ENCODE measurements around the gene GALNT14. TPM values are rescaled to one million over a fixed set of nuclear protein-coding genes. Genes with fewer than 3 reads are reported as not detected.

The GALNT14 gene
- total RNA-seq, 1 donor from 2014 or later = 1.7 TPM

- TF ChIP-seq CTCF (IDR thresholded peaks at IDR 0.05; ENCODE audit: unreplicated experiment) = no peak
- H3K4me3 Mint-ChIP-seq = no peak overlapping the region
- H3K27me3 Mint-ChIP-seq (ENCODE audit: low read depth) = peaks cover 55% of the 10 kb centered on the region
- H3K27ac Mint-ChIP-seq = no peak overlapping the region
- H3K4me1 Mint-ChIP-seq = peaks cover 9% of the 10 kb centered on the region
- H3K9me3 Mint-ChIP-seq = no peaks in the 10 kb centered on the region
- DNase-seq (ENCODE audit: low spot score in 2 of 2, unreplicated experiment in 2 of 2) = no peak
- H3K36me3 Mint-ChIP-seq = no peaks in the 10 kb centered on the region
These were observed 254.4 kb downstream of the GALNT14 start for GRCh38 chr2:30883822-30884221.

- Mint-ChIP-seq H3K4me1 (peaks cover 8% of the 10 kb centered on the region), H3K27me3 (ENCODE audit: low read depth) (peaks cover 55% of the 10 kb centered on the region), H3K9me3 (no peaks in the 10 kb centered on the region), H3K27ac (no peak overlapping the region), H3K4me3 (no peak overlapping the region), H3K36me3 (no peaks in the 10 kb centered on the region)
- no peak for TF ChIP-seq CTCF (IDR thresholded peaks at IDR 0.05; ENCODE audit: unreplicated experiment)
- DNase-seq (ENCODE audit: low spot score in 2 of 2, unreplicated experiment in 2 of 2) = no peak
These were observed 255.1 kb downstream of the GALNT14 start for GRCh38 chr2:30883184-30883583.

GRCh38 chr2:30880516-30880915 is 257.7 kb downstream of the GALNT14 start:
- H3K9me3 Mint-ChIP-seq = peaks cover 12% of the 10 kb centered on the region
- H3K36me3 Mint-ChIP-seq = no peaks in the 10 kb centered on the region
- H3K27ac Mint-ChIP-seq = no peak overlapping the region
- H3K27me3 Mint-ChIP-seq (ENCODE audit: low read depth) = peaks cover 58% of the 10 kb centered on the region
- peaks cover 8% of the 10 kb centered on the region for H3K4me1 Mint-ChIP-seq
- no peak for TF ChIP-seq CTCF (IDR thresholded peaks at IDR 0.05; ENCODE audit: unreplicated experiment)
- DNase-seq (ENCODE audit: low spot score in 2 of 2, unreplicated experiment in 2 of 2) = no peak
- no peak overlapping the region for H3K4me3 Mint-ChIP-seq

- no peak for TF ChIP-seq CTCF (IDR thresholded peaks at IDR 0.05; ENCODE audit: unreplicated experiment)
- Mint-ChIP-seq H3K9me3 (peaks cover 32% of the 10 kb centered on the region), H3K4me1 (peaks cover 4% of the 10 kb centered on the region), H3K4me3 (no peak overlapping the region), H3K27ac (no peak overlapping the region), H3K27me3 (ENCODE audit: low read depth) (peaks cover 69% of the 10 kb centered on the region), H3K36me3 (no peaks in the 10 kb centered on the region)
- no peak for DNase-seq (ENCODE audit: low spot score in 2 of 2, unreplicated experiment in 2 of 2)
These were observed 260.4 kb downstream of the GALNT14 start for GRCh38 chr2:30877833-30878232.

GRCh38 chr2:30872797-30873196 is 265.4 kb downstream of the GALNT14 start:
- TF ChIP-seq CTCF (IDR thresholded peaks at IDR 0.05; ENCODE audit: unreplicated experiment) = no peak
- DNase-seq (ENCODE audit: low spot score in 2 of 2, unreplicated experiment in 2 of 2) = no peak
- Mint-ChIP-seq H3K27ac (no peak overlapping the region), H3K9me3 (peaks cover 30% of the 10 kb centered on the region), H3K4me1 (peaks cover 11% of the 10 kb centered on the region), H3K27me3 (ENCODE audit: low read depth) (peaks cover 63% of the 10 kb centered on the region), H3K4me3 (no peak overlapping the region), H3K36me3 (no peaks in the 10 kb centered on the region)

All from mesothelial cell of epicardium (in vitro differentiated cells).